COR-L47 (cell line): ENCODE data around the gene ABITRAM.
"Not testable (repeated sequence)": the region's sequence is repeated elsewhere in the genome, so short reads cannot be mapped to it uniquely, and the experiment has no call there.

Source experiments
- DNase-seq: peaks from one replicate; lab custom pipeline; 2025; lab: John Stamatoyannopoulos, UW

ABITRAM gene

GRCh38 chr9:108934323-108934893 is at the start of gene ABITRAM:
TSS of gene ABITRAM (plus strand) at chr9:108934400. CDS start at chr9:108934487, 87 bp downstream.
- DNase-seq, result peak; percentile 83

DNA sequence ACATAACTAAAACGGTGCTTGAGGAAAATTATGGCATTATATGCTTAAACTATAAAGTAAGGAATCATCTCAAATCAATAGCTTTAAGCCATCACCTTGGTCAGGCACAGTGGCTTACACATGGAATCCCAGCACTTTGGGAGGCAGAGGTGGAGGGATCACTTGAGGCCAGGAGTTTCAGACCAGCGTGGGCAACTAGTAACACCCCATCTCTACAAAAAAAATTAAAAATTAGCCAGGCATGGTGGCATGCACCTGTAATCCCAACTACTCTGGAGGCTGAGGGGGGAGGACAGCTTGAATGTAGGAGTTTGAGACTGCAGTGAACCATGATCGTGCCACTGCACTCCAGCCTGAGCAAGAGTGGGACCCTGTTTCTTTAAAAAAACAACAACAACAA is 49.5 kb upstream of the ABITRAM start:
- no peak for DNase-seq

DNA sequence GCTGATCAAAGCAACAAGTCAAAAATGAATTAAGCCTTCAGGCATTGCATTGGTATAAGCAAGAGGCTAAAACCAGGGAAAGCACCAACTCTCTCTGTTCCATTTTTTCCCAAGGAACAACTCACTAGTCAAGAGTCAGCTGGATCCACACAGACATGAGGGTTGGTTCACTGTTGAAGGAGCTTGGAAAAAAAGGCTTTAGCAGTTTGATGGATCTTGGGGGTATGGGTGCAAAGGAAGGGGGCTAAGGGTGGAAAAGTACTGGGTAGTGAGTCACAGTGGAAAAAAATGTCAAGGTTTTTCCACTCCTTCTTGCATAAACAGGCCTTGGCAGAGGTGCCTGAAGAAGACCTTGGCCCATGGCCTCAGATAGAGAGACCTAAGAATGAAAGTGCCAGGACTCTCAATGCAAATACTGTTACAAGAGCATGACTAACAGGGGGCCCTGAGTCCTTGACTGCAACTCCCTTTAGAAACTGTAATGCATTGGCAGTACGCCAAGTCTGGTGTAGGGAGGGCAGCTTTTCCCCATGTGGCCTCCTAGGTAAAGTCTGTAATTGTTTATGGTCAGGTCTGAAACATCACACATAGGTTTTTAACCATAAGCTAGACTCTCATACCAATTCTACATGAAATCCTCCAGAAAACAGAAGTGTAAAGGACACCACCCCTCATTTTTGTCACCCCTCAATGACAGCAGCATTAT is 48.4 kb upstream of the ABITRAM start:
- DNase-seq, result peak; percentile 90

- not testable (repeated sequence) for DNase-seq
Measured at GRCh38 chr9:108886594-108887271, 47.5 kb upstream of the ABITRAM start.

DNA sequence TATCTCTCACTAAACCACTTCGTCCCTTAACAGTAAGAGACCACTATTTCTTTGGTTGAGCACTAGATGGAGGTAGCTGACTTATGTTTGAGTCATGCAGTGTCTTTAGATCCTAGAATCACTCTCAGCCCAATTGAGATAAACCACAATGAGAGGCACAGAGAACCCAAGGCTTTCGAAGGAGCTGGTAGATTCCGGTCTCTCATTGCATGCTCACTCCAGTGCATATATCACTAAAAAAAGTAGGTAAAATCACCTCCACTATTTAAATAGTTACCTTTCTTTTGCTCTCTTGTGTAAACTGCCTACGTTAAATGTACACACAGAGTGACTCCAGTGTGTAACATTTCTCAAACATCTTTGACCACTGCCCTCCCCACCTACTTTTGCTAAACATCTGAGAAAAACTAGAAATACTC is 44.5 kb upstream of the ABITRAM start:
- no peak for DNase-seq

GRCh38 chr9:108894225-108894997 is 39.8 kb upstream of the ABITRAM start:
- DNase-seq, result no peak

- no peak for DNase-seq
Measured at GRCh38 chr9:108897324-108898096, 36.7 kb upstream of the ABITRAM start.

GRCh38 chr9:108899023-108899695 is 35.0 kb upstream of the ABITRAM start:
- DNase-seq, result not testable (repeated sequence)

DNA sequence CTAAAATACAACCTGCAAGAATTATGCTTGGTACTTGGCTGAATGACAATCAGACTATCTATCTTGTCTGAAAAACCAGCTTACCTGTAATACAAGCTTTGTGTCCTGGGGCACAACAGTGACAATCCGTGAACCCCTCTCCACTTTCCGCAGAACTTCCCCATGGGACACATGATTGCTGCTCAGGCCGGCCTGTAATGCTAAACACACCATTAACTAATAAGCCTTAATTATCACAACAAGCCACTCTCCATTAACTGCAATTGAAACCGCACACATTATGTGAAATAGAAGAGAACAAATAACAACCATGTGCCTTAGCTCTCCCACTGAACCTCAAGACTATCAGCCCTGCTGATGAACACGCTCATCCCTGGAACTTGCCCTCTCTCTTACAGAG is 34.0 kb upstream of the ABITRAM start:
- no peak for DNase-seq

DNA sequence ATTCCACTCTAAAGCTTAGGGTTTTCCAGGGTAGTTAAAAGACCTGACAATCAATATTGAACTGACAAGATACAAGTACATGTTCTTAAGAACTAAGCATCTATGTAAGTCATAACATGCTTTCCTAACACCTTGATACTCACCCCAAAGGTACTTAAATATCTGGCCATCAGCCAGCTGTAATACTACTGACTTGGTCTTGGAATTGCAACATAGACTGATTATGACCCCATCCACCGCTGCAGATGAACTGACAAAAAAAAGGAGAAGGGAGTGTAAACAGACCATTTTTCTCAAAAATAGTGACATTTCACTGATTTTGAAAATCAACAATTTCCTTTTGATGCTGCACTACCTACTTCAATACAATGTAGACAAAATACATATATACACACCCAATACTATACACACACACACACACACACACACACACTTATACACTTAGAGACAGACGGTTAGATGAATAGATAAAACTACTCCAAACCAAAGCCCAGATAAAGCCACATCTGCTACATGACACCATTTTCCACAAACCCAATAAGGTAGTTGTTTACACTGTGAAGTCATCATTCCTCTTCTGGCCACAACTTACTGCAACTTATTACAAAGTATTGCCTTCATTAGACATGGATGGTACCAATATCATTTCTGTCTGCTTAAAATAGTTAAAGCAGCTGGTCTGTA is 30.6 kb upstream of the ABITRAM start:
- DNase-seq, result no peak

DNA sequence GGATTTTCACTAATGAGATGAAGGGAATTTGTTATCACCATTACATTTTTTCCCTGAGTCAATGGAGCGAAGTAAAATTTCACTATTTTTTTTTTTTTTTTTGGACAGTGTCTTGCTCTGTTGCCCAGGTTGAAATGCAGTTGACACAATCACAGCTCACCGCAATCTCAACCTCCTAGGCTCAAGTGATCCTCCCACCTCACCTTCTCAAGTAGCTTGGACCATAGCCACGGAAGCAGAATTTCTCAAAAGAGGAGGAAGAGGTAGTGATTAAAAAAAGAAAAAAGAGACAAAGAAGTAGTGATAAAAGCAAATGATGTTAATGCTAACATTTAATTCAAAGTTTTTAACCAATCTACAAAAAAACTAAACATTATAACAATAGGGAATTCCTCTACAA is 30.0 kb upstream of the ABITRAM start:
- no peak for DNase-seq

GRCh38 chr9:108905494-108905893 is 28.7 kb upstream of the ABITRAM start:
- DNase-seq, result no peak

DNA sequence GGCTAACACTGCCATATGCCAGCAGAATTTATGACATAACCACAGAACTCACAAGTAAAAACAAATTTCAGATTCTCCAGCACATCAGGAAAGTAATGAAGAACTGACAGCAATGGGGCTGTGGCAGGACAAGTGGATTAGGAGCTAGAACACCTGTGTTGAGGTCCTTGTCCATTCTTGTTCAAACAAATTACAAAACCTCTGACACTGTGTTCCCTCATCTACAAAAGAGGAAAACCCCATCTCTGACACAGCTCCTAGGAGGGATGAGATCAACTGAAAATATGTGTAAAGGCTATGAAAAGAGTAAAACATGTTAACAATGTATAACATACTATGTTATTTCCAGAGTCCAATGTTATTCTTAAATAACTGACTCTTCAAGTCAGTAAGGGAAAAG is 23.8 kb upstream of the ABITRAM start:
- DNase-seq, result no peak

GRCh38 chr9:108910914-108911313 is 23.3 kb upstream of the ABITRAM start:
- no peak for DNase-seq

- DNase-seq, result no peak
Measured at GRCh38 chr9:108911820-108912219, 22.4 kb upstream of the ABITRAM start.

DNA sequence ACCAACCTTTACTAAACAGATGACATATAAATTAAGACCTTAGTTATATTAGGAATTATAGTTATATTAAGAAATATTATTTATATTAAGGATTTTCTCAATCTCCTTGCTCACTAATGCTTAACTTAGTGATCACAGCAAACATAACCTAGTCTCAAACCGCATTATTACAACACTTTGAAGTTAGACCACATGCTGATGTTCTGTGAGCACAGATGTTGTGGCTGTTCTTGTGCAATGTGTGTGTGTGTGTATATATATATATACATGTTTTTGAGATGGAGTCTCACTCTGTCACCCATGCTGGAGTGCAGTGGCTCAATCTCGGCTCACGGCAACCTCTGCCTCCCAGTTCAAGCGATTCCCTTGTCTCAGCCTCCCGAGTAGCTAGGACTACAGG is 20.8 kb upstream of the ABITRAM start:
- no peak for DNase-seq

GRCh38 chr9:108919517-108919916 is 14.7 kb upstream of the ABITRAM start:
- no peak for DNase-seq

- DNase-seq, result not testable (repeated sequence)
Measured at GRCh38 chr9:108920401-108920800, 13.8 kb upstream of the ABITRAM start.

DNA sequence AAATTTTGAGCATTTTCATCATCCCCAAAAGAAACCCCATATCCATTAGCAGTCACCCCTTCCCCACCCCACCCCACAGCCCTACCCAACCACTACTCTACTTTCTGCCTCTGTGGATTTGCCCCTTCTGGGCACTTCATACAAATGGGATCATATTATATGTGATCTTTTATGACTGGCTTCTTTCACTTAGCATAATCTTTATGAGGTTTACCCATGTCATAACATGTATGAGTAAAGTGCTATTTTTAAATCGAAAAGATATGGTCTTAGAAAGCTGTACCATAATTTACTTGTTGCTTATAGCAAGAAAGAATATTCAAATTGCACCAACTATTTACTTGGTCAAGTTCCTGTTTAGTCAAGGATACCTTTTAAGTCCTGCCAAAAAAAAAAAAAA is 13.0 kb upstream of the ABITRAM start:
- DNase-seq, result no peak

GRCh38 chr9:108924466-108924865 is 9.7 kb upstream of the ABITRAM start:
- no peak for DNase-seq

GRCh38 chr9:108928386-108928785 is 5.8 kb upstream of the ABITRAM start:
- DNase-seq, result no peak
